AG04450 (cell line): ENCODE data around the gene GPC6. TPM values are rescaled to one million over a fixed set of nuclear protein-coding genes. Genes with fewer than 3 reads are reported as not detected.

Source experiments
- CTCF ChIA-PET: fragments of 300-600, 350-600 bp; formaldehyde crosslinking; extraction: SDS; loops from one replicate; lab custom pipeline; 2022; ENCODE audit warnings: antibody characterized with exemption, inconsistent platforms; lab: Charles Lee
- POLR2A ChIA-PET: fragments of 350-600 bp; formaldehyde crosslinking; extraction: SDS; loops from one replicate; lab custom pipeline; 2021; ENCODE audit warnings: antibody characterized with exemption, inconsistent platforms; lab: Yijun Ruan, JAX
- DNase-seq: peaks from one replicate; pipeline ENCODE4 v3.0.0-alpha.2; 2011; ENCODE audit warnings: low read depth, low spot score
- H3K27ac ChIP-seq: one replicate; pipeline ENCODE4 v1.5.1; 2012; ENCODE audit warnings: low read depth, low read length, control low read depth
- H3K27me3 ChIP-seq: one replicate; pipeline ENCODE4 v1.6.0; 2012; ENCODE audit warnings: low read length; ENCODE audit not compliant: control insufficient read depth, insufficient read depth
- H3K4me3 ChIP-seq: 2 replicates; pipeline ENCODE4 v1.5.1; 2011; ENCODE audit warnings: mild to moderate bottlenecking, low read depth, low read length, control low read depth
- H3K9me3 ChIP-seq: 2 replicates; pipeline ENCODE4 v1.5.1; 2012; ENCODE audit warnings: low read length; ENCODE audit not compliant: control insufficient read depth, insufficient read depth
- CTCF ChIP-seq: IDR thresholded peaks from 2 replicates; pipeline ENCODE4 v1.5.1; 2011; ENCODE audit warnings: low read depth, low read length, control low read depth, inconsistent platforms
- polyA plus RNA-seq: library from polyadenylated mRNA; depleted of rRNA; stranded (reverse); fragments of >200 nt; gene quantifications from 2 replicates; pipeline ENCODE4 v1.2.3, GENCODE V29; 2011

GPC6 gene
- polyA plus RNA-seq, 1 experiment: 40.4 TPM

DNA sequence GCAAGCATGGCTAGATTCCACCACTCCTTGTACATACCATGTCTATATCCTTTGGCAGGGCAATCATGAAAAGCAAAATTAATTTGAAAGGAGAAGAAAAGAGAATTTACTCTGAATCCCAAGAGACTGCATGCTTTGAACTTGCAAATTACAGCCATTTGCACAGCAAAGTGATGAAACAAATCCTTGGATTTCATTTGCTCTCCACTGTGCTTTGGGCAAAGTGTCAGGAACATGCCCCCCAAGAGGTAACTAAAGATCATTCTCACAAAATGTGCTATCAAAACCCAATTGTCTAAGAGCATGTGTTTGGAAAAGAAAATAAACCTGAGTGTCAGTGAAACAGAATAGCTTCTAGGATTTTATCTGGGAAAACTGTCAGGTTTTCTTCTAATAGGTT lies 298.5 kb downstream of the GPC6 start:
- ChIA-PET CTCF (no interaction called here), POLR2A (no interaction called here)
- no peaks in the 10 kb centered on the region for H3K9me3 ChIP-seq
- H3K4me3 ChIP-seq: no peak overlapping the region
- H3K27ac ChIP-seq: no peak overlapping the region
- no peak for TF ChIP-seq CTCF
- no peak for DNase-seq
- H3K27me3 ChIP-seq: no peaks in the 10 kb centered on the region

DNA sequence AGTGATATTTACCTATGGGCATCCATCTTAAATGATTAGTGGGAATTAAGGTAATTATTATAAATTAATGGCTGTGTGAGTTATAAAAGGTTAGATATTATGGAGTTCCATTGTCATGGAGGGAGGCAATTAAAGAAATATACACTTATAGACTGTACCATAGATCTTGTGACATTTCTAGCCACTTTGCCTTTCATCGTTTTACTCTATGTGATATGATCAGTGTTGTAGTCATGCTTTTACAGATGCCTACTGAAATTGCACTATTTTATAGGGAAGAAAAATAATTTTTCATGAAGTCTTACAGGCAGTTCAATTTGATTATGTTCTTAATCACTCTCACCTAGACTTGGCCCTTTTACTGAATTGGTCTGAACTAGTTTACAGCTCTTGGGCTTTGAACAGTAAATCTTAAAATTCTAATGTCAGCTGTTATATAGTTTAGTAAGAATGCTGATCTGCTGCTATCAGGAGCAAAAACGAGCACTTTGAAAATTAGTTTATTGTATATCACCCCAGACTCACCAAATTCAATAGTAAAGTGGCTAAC lies 301.2 kb downstream of the GPC6 start:
- Histone ChIP-seq H3K27ac (no peak overlapping the region), H3K4me3 (no peak overlapping the region), H3K27me3 (no peaks in the 10 kb centered on the region), H3K9me3 (no peaks in the 10 kb centered on the region)
- ChIA-PET CTCF (no interaction called here), POLR2A (no interaction called here)
- TF ChIP-seq CTCF: no peak
- no peak for DNase-seq

- Histone ChIP-seq H3K4me3 (no peak overlapping the region), H3K27ac (no peak overlapping the region), H3K27me3 (no peaks in the 10 kb centered on the region), H3K9me3 (no peaks in the 10 kb centered on the region)
- ChIA-PET POLR2A (no interaction called here), CTCF (no interaction called here)
- TF ChIP-seq CTCF: no peak
- DNase-seq: no peak
Observed at GRCh38 chr13:93529961-93530360, 303.4 kb downstream of the GPC6 start.

GRCh38 chr13:93534181-93534700 lies 307.6 kb downstream of the GPC6 start:
- Histone ChIP-seq H3K9me3 (no peaks in the 10 kb centered on the region), H3K27ac (no peak overlapping the region), H3K4me3 (no peak overlapping the region), H3K27me3 (no peaks in the 10 kb centered on the region)
- ChIA-PET CTCF (no interaction called here), POLR2A (no interaction called here)
- no peak for DNase-seq
- no peak for TF ChIP-seq CTCF

- Histone ChIP-seq H3K27me3 (no peaks in the 10 kb centered on the region), H3K9me3 (no peaks in the 10 kb centered on the region), H3K4me3 (no peak overlapping the region), H3K27ac (no peak overlapping the region)
- TF ChIP-seq CTCF: no peak
- no peak for DNase-seq
- ChIA-PET POLR2A (no interaction called here), CTCF (interaction anchor here (0.6 to 0.7 kb wide), 2 partner anchors 345 to 1654 kb away, joined by 4 to 8 read pairs; no protein-coding TSS in a partner anchor)
Observed at GRCh38 chr13:93535251-93535650, 308.6 kb downstream of the GPC6 start.
